ENCODE measurements around the gene EXOC3L2. TPM values are rescaled to one million over a fixed set of nuclear protein-coding genes. Genes with fewer than 3 reads are reported as not detected.

Gene EXOC3L2
- total and polyA plus RNA-seq, 10 of the 15 experiments (the other 5 are each of a cell fraction or from before 2014, with no cell fraction given), result not detected

DNA sequence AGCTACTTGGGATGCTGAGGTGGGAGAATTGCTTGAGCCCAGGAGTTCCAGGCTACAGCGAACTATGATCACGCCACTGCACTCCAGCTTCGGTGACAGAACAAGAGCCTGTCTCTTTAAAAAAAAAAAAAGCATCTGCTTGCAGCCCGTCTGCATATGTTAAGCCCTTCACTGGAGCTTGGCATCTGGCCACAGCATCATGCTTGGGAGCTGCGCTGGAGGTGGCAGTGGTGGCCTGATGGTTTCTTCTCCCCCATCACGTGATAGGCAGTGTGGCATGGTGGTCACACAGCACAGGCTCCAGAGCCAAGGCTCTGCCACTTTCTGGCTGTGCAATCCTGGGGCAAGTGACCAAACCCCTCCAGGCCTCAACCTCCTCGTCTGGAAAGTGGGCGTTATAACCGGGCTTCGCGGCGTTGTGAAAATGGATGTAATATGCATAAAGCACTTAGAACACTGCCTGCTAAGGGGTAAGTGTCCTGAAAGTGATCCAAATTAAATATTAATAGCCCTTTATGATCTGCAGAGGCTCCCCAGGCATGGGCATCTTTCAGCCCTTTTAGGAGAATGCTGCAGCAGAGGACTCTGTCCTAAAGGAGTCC, 30.3 kb upstream of the EXOC3L2 start:
- Histone ChIP-seq H2AFZ (ENCODE audit: control insufficient read depth, low read depth, low read length) (no peak overlapping the region), H3K4me3 (no peak overlapping the region), H3K4me1 (ENCODE audit: control insufficient read depth, insufficient read depth, low read length) (no peaks in the 10 kb centered on the region), H3K79me2 (ENCODE audit: control insufficient read depth, insufficient read depth, low read length) (no peaks in the 10 kb centered on the region), H3K27ac (ENCODE audit: control insufficient read depth, insufficient read depth) (no peak overlapping the region), H3K4me2 (ENCODE audit: control insufficient read depth, insufficient read depth) (no peak overlapping the region), H3K9ac (ENCODE audit: control insufficient read depth, insufficient read depth, low read length) (no peak overlapping the region), H4K20me1 (ENCODE audit: control insufficient read depth, insufficient read depth) (no peaks in the 10 kb centered on the region), H3K27me3 (replicated peaks in 1 of 2; ENCODE audit: control insufficient read depth in 2 of 2, insufficient read depth in 2 of 2, low read length in 1 of 2) (no peaks in the 10 kb centered on the region), H3K9me3 (replicated peaks; ENCODE audit: control insufficient read depth, insufficient read depth, low read length) (no peaks in the 10 kb centered on the region), H3K36me3 (ENCODE audit: control insufficient read depth in 2 of 2, insufficient read depth in 2 of 2, low read length in 1 of 2) (peaks cover 0 to 4% of the 10 kb centered on the region in 2 experiments; a peak in 3 of 4 replicates)
- intact Hi-C loops (cut with micrococcal nuclease; ENCODE audit: unreplicated experiment) (no loop called here), in situ Hi-C loops (cut with MboI) (no loop called here)
- ChIA-PET RAD21 (ENCODE audit: unreplicated experiment) (no interaction called here), POLR2A (no interaction called here), SMC1A (ENCODE audit: uncharacterized antibody, unreplicated experiment) (no interaction called here), CTCF (no interaction called here)
- BruUV-seq (replicated peaks), result no TSS peak
- DNase-seq (ENCODE audit: low read depth, low spot score) (no peak), ATAC-seq (no peak), FAIRE-seq (no peak)
- 83% methylated on average over 12 of the region's 12 CpGs for WGBS (ENCODE audit: insufficient coverage, insufficient replicate concordance, low lambda C conversion rate, missing lambda C conversion rate)
- TF ChIP-seq NR2C2 (IDR thresholded peaks at IDR 0.05; ENCODE audit: borderline replicate concordance, control insufficient read depth, insufficient read length, low read depth), result no peak
- TF ChIP-seq IRF4 (IDR thresholded peaks at IDR 0.05; ENCODE audit: low read depth, low read length), result no peak
- TF ChIP-seq TAF1 (IDR thresholded peaks at IDR 0.05; ENCODE audit: borderline replicate concordance, low read depth, low read length), result no peak
- TF ChIP-seq ZNF274 (IDR thresholded peaks at IDR 0.05; ENCODE audit: insufficient read depth, insufficient read length), result no peak
- TF ChIP-seq, protein P1, sequence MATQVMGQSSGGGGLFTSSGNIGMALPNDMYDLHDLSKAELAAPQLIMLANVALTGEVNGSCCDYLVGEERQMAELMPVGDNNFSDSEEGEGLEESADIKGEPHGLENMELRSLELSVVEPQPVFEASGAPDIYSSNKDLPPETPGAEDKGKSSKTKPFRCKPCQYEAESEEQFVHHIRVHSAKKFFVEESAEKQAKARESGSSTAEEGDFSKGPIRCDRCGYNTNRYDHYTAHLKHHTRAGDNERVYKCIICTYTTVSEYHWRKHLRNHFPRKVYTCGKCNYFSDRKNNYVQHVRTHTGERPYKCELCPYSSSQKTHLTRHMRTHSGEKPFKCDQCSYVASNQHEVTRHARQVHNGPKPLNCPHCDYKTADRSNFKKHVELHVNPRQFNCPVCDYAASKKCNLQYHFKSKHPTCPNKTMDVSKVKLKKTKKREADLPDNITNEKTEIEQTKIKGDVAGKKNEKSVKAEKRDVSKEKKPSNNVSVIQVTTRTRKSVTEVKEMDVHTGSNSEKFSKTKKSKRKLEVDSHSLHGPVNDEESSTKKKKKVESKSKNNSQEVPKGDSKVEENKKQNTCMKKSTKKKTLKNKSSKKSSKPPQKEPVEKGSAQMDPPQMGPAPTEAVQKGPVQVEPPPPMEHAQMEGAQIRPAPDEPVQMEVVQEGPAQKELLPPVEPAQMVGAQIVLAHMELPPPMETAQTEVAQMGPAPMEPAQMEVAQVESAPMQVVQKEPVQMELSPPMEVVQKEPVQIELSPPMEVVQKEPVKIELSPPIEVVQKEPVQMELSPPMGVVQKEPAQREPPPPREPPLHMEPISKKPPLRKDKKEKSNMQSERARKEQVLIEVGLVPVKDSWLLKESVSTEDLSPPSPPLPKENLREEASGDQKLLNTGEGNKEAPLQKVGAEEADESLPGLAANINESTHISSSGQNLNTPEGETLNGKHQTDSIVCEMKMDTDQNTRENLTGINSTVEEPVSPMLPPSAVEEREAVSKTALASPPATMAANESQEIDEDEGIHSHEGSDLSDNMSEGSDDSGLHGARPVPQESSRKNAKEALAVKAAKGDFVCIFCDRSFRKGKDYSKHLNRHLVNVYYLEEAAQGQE (IDR thresholded peaks at IDR 0.05; ENCODE audit: low read depth, low read length), result no peak
- TF ChIP-seq, protein P2, sequence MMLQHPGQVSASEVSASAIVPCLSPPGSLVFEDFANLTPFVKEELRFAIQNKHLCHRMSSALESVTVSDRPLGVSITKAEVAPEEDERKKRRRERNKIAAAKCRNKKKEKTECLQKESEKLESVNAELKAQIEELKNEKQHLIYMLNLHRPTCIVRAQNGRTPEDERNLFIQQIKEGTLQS (IDR thresholded peaks at IDR 0.05; ENCODE audit: borderline replicate concordance, extremely low read depth, low read depth, low read length), result no peak
- TF ChIP-seq MTA3 (IDR thresholded peaks at IDR 0.05; ENCODE audit: borderline replicate concordance, low read length), result no peak

Measured in GM12878 (cell line).